Stimulated activated CD4-positive, alpha-beta T cell treated with anti-CD3 and anti-CD28 coated beads, TNF-alpha, amount 100 ng/mL, for 1 hour (primary cell): ENCODE measurements around the gene AIFM3.

Source experiments
- DNase-seq, 3 donors: peaks; one replicate each; pipeline ENCODE4 v3.0.0-alpha.2; 2020; ENCODE audit warnings: low read depth in 3 of 3, low spot score in 1 of 3

AIFM3 gene

GRCh38 chr22:20973634-20974286 lies 6.7 kb downstream of the AIFM3 start:
- DNase-seq, result no peak

GRCh38 chr22:20974336-20974955 lies 7.4 kb downstream of the AIFM3 start:
- DNase-seq, result no peak

- DNase-seq, result no peak
Measured at GRCh38 chr22:20975541-20976290, 8.7 kb downstream of the AIFM3 start.

GRCh38 chr22:20976291-20976877 lies 9.3 kb downstream of the AIFM3 start:
- DNase-seq, result no peak

- no peak for DNase-seq
Measured at GRCh38 chr22:20977019-20977418, 10.0 kb downstream of the AIFM3 start.

GRCh38 chr22:20977516-20978170 lies 10.6 kb downstream of the AIFM3 start:
- no peak for DNase-seq

- no peak for DNase-seq
Measured at GRCh38 chr22:20978419-20978818, 11.4 kb downstream of the AIFM3 start.

- peak in 2 of 3 donors; percentile 23 to 55 for DNase-seq
Measured at GRCh38 chr22:20979243-20979809, 12.3 kb downstream of the AIFM3 start.

GRCh38 chr22:20979940-20980453 lies 12.9 kb downstream of the AIFM3 start:
- no peak for DNase-seq

GRCh38 chr22:20980523-20980922 lies 13.5 kb downstream of the AIFM3 start:
- no peak for DNase-seq

- no peak for DNase-seq
Measured at GRCh38 chr22:20980938-20981722, 14.1 kb downstream of the AIFM3 start.

GRCh38 chr22:20981787-20982562 lies 14.9 kb downstream of the AIFM3 start, which contains the start of gene LZTR1:
Gene LZTR1 (plus strand): TSS chr22:20982297. CDS start chr22:20982372, 75 bp downstream.
- DNase-seq, result peak in 2 of 3 donors; percentile 25 to 59

GRCh38 chr22:20982563-20982882 lies 15.5 kb downstream of the AIFM3 start:
- no peak for DNase-seq

- DNase-seq, result no peak
Measured at GRCh38 chr22:20983081-20983771, 16.2 kb downstream of the AIFM3 start.

GRCh38 chr22:20985720-20986119 lies 18.7 kb downstream of the AIFM3 start:
- no peak for DNase-seq

GRCh38 chr22:20986365-20986764 lies 19.3 kb downstream of the AIFM3 start:
- DNase-seq, result no peak

- no peak for DNase-seq
Measured at GRCh38 chr22:20987375-20987774, 20.3 kb downstream of the AIFM3 start.

- DNase-seq, result no peak
Measured at GRCh38 chr22:20988573-20989322, 21.7 kb downstream of the AIFM3 start.
